ENCODE results near the gene MAML3.

Gene MAML3

GRCh38 chr4:139823345-139823744 is 330.6 kb downstream of the MAML3 start:
- TF ChIP-seq TAF1 (IDR thresholded peaks at IDR 0.05; ENCODE audit: borderline replicate concordance, insufficient read depth, low read length) (no peak), SIN3A (IDR thresholded peaks at IDR 0.05; ENCODE audit: borderline replicate concordance, insufficient read depth, low read length) (no peak), FOXP2 (optimal IDR thresholded peaks at IDR 0.05; ENCODE audit: borderline replicate concordance, extremely low read depth, extremely low read length, insufficient read depth) (no peak), POLR2AphosphoS5 (IDR thresholded peaks at IDR 0.05; ENCODE audit: low read depth, low read length) (no peak)
- TF ChIP-seq, protein P1, sequence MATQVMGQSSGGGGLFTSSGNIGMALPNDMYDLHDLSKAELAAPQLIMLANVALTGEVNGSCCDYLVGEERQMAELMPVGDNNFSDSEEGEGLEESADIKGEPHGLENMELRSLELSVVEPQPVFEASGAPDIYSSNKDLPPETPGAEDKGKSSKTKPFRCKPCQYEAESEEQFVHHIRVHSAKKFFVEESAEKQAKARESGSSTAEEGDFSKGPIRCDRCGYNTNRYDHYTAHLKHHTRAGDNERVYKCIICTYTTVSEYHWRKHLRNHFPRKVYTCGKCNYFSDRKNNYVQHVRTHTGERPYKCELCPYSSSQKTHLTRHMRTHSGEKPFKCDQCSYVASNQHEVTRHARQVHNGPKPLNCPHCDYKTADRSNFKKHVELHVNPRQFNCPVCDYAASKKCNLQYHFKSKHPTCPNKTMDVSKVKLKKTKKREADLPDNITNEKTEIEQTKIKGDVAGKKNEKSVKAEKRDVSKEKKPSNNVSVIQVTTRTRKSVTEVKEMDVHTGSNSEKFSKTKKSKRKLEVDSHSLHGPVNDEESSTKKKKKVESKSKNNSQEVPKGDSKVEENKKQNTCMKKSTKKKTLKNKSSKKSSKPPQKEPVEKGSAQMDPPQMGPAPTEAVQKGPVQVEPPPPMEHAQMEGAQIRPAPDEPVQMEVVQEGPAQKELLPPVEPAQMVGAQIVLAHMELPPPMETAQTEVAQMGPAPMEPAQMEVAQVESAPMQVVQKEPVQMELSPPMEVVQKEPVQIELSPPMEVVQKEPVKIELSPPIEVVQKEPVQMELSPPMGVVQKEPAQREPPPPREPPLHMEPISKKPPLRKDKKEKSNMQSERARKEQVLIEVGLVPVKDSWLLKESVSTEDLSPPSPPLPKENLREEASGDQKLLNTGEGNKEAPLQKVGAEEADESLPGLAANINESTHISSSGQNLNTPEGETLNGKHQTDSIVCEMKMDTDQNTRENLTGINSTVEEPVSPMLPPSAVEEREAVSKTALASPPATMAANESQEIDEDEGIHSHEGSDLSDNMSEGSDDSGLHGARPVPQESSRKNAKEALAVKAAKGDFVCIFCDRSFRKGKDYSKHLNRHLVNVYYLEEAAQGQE (IDR thresholded peaks at IDR 0.05; ENCODE audit: insufficient read depth in 1 of 2, low read depth in 2 of 2, low read length in 2 of 2): no peak

- TF ChIP-seq FOXP2 (optimal IDR thresholded peaks at IDR 0.05; ENCODE audit: borderline replicate concordance, extremely low read depth, extremely low read length, insufficient read depth) (no peak), SIN3A (IDR thresholded peaks at IDR 0.05; ENCODE audit: borderline replicate concordance, insufficient read depth, low read length) (no peak), TAF1 (IDR thresholded peaks at IDR 0.05; ENCODE audit: borderline replicate concordance, insufficient read depth, low read length) (no peak), POLR2AphosphoS5 (IDR thresholded peaks at IDR 0.05; ENCODE audit: low read depth, low read length) (no peak)
- TF ChIP-seq, protein P1 (IDR thresholded peaks at IDR 0.05; ENCODE audit: insufficient read depth in 1 of 2, low read depth in 2 of 2, low read length in 2 of 2): no peak
Measured at GRCh38 chr4:139822391-139822790, 331.6 kb downstream of the MAML3 start.

DNA sequence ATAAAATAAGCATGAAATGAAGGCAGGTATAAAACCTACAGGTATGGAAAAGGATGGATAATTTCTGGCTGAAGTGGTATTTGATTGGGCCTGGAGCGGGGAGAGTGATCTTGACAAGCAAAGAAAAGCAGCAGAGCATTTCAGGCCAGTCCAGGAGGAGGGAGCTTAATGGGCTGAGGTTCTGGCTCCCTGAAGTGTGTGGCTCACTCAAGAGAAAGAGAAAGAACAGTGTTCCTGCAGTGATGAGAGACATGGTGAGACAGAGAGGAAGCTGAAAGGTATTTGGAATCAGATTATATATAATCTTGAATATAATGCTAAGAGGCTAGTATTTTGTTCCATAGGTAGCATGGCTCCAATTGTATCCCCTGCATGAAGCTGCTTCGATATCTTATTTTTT is 334.9 kb downstream of the MAML3 start:
- TF ChIP-seq POLR2AphosphoS5 (IDR thresholded peaks at IDR 0.05; ENCODE audit: low read depth, low read length) (no peak), FOXP2 (optimal IDR thresholded peaks at IDR 0.05; ENCODE audit: borderline replicate concordance, extremely low read depth, extremely low read length, insufficient read depth) (no peak), TAF1 (IDR thresholded peaks at IDR 0.05; ENCODE audit: borderline replicate concordance, insufficient read depth, low read length) (no peak), SIN3A (IDR thresholded peaks at IDR 0.05; ENCODE audit: borderline replicate concordance, insufficient read depth, low read length) (no peak)
- TF ChIP-seq, protein P1 (IDR thresholded peaks at IDR 0.05; ENCODE audit: insufficient read depth in 1 of 2, low read depth in 2 of 2, low read length in 2 of 2): no peak

DNA sequence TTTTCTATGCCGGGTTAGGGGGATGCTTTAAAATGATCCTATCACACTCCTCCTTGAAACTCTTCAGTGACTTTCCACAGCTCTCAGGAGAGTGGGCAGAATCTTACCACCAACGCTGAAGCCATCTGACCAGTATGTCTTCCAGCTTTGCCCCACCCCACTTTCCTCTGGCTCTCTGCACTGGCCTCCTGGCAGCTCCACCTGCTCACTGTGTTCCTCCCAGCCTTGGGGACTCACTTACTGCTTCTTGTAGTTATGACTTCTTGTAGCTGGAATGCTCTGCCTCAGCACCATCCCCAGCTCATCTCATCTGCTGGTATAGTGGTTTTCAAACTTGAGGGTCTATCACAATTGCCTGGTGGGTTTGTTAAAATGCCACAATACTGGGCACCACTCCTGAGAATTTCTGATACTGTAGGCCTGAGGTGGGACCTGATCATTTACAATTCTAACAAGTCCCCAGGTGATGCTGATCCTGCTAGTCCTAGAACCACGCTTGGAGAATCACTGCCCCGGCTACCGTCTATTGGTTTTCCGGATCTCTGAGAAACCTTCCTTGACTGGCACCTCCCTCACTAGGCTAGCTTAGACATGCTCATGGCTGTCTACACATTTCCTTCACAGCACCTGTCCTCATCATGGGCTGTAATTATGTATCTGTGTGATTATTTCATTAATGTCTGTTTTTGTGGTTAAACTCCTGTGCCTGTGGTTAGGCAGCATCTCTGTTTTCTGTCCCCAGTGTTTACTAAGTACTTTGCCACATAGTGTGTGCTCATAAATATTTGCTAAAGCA is 336.1 kb downstream of the MAML3 start:
- TF ChIP-seq, protein P1 (IDR thresholded peaks at IDR 0.05; ENCODE audit: insufficient read depth in 1 of 2, low read depth in 2 of 2, low read length in 2 of 2): no peak
- TF ChIP-seq SIN3A (IDR thresholded peaks at IDR 0.05; ENCODE audit: borderline replicate concordance, insufficient read depth, low read length): no peak
